ENCODE data around the gene HNF1B. TPM values are rescaled to one million over a fixed set of nuclear protein-coding genes. Genes with fewer than 3 reads are reported as not detected.
"Not testable (repeated sequence)": the region's sequence is repeated elsewhere in the genome, so short reads cannot be mapped to it uniquely, and the experiment has no call there.

The HNF1B gene
- total RNA-seq, 3 donors from 2014 or later (not counting 1 experiment from before 2014, with no cell fraction given), result not detected

GRCh38 chr17:37787055-37787757 is 42.3 kb upstream of the HNF1B start:
- H3K9me3 Mint-ChIP-seq, result no peaks in the 10 kb centered on the region
- H3K27ac Mint-ChIP-seq, result no peak overlapping the region
- Histone ChIP-seq H3K27me3 (ENCODE audit: control insufficient read depth, insufficient read depth, low read length) (peaks cover 11% of the 10 kb centered on the region), H3K9me3 (ENCODE audit: control insufficient read depth, insufficient read depth, low read length) (no peaks in the 10 kb centered on the region), H3K27ac (ENCODE audit: low read length) (no peak overlapping the region), H3K36me3 (ENCODE audit: control insufficient read depth, insufficient read depth, low read length) (no peaks in the 10 kb centered on the region), H3K4me1 (ENCODE audit: control insufficient read depth, insufficient read depth, low read length) (no peaks in the 10 kb centered on the region), H3K4me3 (ENCODE audit: low read length) (no peak overlapping the region)
- no peak for TF ChIP-seq CTCF (IDR thresholded peaks at IDR 0.05)
- no peak overlapping the region for H3K4me3 Mint-ChIP-seq
- H3K4me1 Mint-ChIP-seq, result no peaks in the 10 kb centered on the region
- ATAC-seq, result no peak
- intact Hi-C loops (cut with micrococcal nuclease), result no loop called here
- no peak for DNase-seq
- 82% methylated on average over 7 of the region's 8 CpGs for WGBS (ENCODE audit: insufficient coverage)
- peaks cover 27 to 47% of the 10 kb centered on the region in 2 donors for H3K27me3 Mint-ChIP-seq (ENCODE audit: low read depth in 2 of 2)
- no peaks in the 10 kb centered on the region for H3K36me3 Mint-ChIP-seq

- no peak for TF ChIP-seq CTCF (IDR thresholded peaks at IDR 0.05)
- Histone ChIP-seq H3K4me3 (ENCODE audit: low read length) (no peak overlapping the region), H3K27ac (ENCODE audit: low read length) (no peak overlapping the region), H3K27me3 (ENCODE audit: control insufficient read depth, insufficient read depth, low read length) (peaks cover 11% of the 10 kb centered on the region), H3K36me3 (ENCODE audit: control insufficient read depth, insufficient read depth, low read length) (no peaks in the 10 kb centered on the region), H3K4me1 (ENCODE audit: control insufficient read depth, insufficient read depth, low read length) (no peaks in the 10 kb centered on the region), H3K9me3 (ENCODE audit: control insufficient read depth, insufficient read depth, low read length) (no peaks in the 10 kb centered on the region)
- ATAC-seq, result no peak
- Mint-ChIP-seq H3K27ac (no peak overlapping the region), H3K4me3 (no peak overlapping the region), H3K9me3 (no peaks in the 10 kb centered on the region), H3K4me1 (no peaks in the 10 kb centered on the region), H3K36me3 (no peaks in the 10 kb centered on the region), H3K27me3 (ENCODE audit: low read depth in 2 of 2) (peaks cover 24 to 47% of the 10 kb centered on the region in 2 donors)
- 89% methylated on average over 2 of the region's 2 CpGs for WGBS (ENCODE audit: insufficient coverage)
- no peak for DNase-seq
- intact Hi-C loops (cut with micrococcal nuclease), result no loop called here
Observed at GRCh38 chr17:37786481-37786880, 41.6 kb upstream of the HNF1B start.

- H3K4me1 ChIP-seq (ENCODE audit: control insufficient read depth, insufficient read depth, low read length); H3K27ac Mint-ChIP-seq; DNase-seq; H3K36me3 Mint-ChIP-seq; H3K27ac ChIP-seq (ENCODE audit: low read length); ATAC-seq; H3K36me3 ChIP-seq (ENCODE audit: control insufficient read depth, insufficient read depth, low read length); H3K4me1 Mint-ChIP-seq; intact Hi-C loops (cut with micrococcal nuclease); H3K27me3 ChIP-seq (ENCODE audit: control insufficient read depth, insufficient read depth, low read length); H3K9me3 ChIP-seq (ENCODE audit: control insufficient read depth, insufficient read depth, low read length); H3K9me3 Mint-ChIP-seq; H3K4me3 Mint-ChIP-seq; H3K4me3 ChIP-seq (ENCODE audit: low read length): not testable (repeated sequence)
- peaks cover 22 to 34% of the 10 kb centered on the region in 2 donors for H3K27me3 Mint-ChIP-seq (ENCODE audit: low read depth in 2 of 2)
- no CpG with 5 or more reads among the region's 1 CpG for WGBS (ENCODE audit: insufficient coverage)
Observed at GRCh38 chr17:37782460-37782859, 37.6 kb upstream of the HNF1B start.

GRCh38 chr17:37781451-37781850 is 36.6 kb upstream of the HNF1B start:
- Mint-ChIP-seq H3K9me3 (no peaks in the 10 kb centered on the region), H3K4me3 (no peak overlapping the region)
- 100% methylated on average over 1 of the region's 2 CpGs for WGBS (ENCODE audit: insufficient coverage)

More at GRCh38 chr17:37781451-37781850, 36.6 kb upstream of the HNF1B start:
- no peak for ATAC-seq
- H3K36me3 Mint-ChIP-seq, result no peaks in the 10 kb centered on the region
- Histone ChIP-seq H3K27me3 (ENCODE audit: control insufficient read depth, insufficient read depth, low read length) (no peaks in the 10 kb centered on the region), H3K4me3 (ENCODE audit: low read length) (no peak overlapping the region), H3K9me3 (ENCODE audit: control insufficient read depth, insufficient read depth, low read length) (no peaks in the 10 kb centered on the region), H3K4me1 (ENCODE audit: control insufficient read depth, insufficient read depth, low read length) (no peaks in the 10 kb centered on the region), H3K36me3 (ENCODE audit: control insufficient read depth, insufficient read depth, low read length) (no peaks in the 10 kb centered on the region), H3K27ac (ENCODE audit: low read length) (no peak overlapping the region)
- no peak for DNase-seq
- H3K27me3 Mint-ChIP-seq (ENCODE audit: low read depth in 2 of 2), result peaks cover 19 to 30% of the 10 kb centered on the region in 2 donors
- no peak overlapping the region for H3K27ac Mint-ChIP-seq
- TF ChIP-seq CTCF (IDR thresholded peaks at IDR 0.05), result no peak
- intact Hi-C loops (cut with micrococcal nuclease), result no loop called here
- H3K4me1 Mint-ChIP-seq, result no peaks in the 10 kb centered on the region

All from natural killer cell (primary cell).